ENCODE data around the gene BABAM2.

The BABAM2 gene

GRCh38 chr2:28172114-28172898, 281.8 kb downstream of the BABAM2 start:
- no peak for DNase-seq

- DNase-seq = no peak
Observed at GRCh38 chr2:28173377-28173776, 282.8 kb downstream of the BABAM2 start.

GRCh38 chr2:28174211-28174610, 283.7 kb downstream of the BABAM2 start:
- DNase-seq = no peak

DNA sequence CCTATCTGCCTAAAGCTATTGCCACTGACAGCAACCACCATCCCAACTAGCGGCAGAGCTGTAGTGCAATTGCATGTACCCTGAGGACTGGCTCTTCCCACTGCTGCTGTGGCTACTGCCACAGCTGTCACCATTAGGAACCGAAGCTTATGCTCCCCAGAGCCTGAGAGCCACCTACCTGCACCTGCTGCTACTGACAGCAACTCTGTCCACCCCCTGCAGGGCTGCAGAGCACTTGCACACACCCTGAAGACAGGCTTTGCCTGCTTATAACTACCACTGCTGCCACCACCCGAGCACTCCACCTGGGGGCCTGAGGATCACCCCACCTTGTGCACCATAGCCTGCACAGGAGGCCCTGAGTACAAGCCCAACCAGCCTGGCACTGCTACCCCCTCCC, 284.5 kb downstream of the BABAM2 start:
- DNase-seq = no peak

DNA sequence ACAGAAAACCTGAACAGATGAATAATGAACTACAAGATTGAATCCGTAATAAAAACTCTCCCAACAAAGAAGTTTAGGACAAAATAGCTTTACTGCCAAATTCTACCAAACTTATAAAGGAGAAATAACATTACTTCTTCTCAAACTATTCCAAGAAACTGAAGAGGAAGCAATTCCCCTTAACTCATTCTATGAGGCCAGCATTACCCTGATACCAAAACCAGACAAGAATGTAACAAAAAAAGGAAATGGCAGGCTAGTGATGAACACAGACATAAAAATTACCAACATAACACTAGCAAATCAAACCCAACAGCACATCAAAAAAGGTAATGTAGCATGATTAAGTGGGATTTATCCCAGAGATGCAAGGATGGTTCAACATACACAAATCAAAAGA, 288.4 kb downstream of the BABAM2 start:
- peak; percentile 8 for DNase-seq

GRCh38 chr2:28181801-28182200, 291.3 kb downstream of the BABAM2 start:
- no peak for DNase-seq

- DNase-seq = no peak
Observed at GRCh38 chr2:28182348-28182747, 291.8 kb downstream of the BABAM2 start.

DNA sequence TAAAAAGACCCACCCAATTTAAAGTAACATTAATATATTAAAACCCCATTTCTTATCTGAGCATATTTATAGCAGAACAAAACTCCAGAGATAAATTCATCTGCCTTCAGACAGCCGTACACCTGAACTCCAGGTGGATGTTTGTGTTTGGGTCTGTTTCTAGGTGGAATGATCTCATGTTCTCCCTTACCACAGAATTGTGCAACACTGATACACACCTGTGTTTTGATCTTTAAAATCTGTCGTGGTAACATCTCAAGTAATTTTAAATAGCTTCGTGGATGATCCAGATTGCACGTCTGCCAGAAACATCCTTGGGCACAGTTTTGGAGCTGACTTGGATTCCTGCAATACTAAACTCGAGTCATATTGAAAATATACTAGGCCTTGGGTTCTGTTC, 294.6 kb downstream of the BABAM2 start:
- DNase-seq = no peak

DNA sequence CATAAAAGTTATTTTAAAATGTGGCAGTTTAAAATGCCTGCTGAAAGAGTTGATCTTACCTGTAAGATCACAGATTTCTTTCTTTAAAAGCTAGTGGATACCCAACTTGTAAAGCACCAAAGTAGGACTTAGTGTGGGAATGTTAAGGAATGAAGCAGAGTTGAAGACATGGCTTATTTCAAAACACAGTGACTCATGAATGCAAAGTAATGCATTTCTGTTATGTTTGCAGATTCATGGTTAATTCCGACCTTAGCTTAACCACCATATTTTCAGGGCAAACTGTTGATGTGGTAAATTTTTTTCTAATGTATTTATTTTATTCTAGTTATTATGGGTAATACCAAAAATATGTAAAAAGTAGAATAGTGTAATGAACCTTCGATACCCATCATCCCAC, 295.4 kb downstream of the BABAM2 start:
- DNase-seq = no peak

GRCh38 chr2:28187186-28187585, 296.7 kb downstream of the BABAM2 start:
- no peak for DNase-seq

DNA sequence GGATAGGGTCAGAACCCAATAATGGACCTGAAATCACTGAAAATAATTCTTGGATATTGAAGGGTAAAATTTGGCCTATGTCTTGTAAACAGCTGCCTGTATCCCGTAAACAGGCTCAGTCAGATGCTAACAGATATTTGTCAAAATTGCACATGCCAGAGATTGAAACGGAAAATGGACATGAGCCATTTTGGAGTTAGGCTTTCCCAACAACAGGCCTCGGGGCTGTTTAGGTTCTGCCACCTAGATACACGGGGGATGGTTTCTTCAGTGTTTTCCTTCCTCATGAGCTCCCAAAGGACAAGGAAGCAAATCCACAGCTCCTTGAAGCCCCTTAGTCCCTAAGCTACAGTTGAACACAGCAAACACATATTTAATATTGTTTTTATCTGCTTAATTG, 297.9 kb downstream of the BABAM2 start:
- DNase-seq = no peak

DNA sequence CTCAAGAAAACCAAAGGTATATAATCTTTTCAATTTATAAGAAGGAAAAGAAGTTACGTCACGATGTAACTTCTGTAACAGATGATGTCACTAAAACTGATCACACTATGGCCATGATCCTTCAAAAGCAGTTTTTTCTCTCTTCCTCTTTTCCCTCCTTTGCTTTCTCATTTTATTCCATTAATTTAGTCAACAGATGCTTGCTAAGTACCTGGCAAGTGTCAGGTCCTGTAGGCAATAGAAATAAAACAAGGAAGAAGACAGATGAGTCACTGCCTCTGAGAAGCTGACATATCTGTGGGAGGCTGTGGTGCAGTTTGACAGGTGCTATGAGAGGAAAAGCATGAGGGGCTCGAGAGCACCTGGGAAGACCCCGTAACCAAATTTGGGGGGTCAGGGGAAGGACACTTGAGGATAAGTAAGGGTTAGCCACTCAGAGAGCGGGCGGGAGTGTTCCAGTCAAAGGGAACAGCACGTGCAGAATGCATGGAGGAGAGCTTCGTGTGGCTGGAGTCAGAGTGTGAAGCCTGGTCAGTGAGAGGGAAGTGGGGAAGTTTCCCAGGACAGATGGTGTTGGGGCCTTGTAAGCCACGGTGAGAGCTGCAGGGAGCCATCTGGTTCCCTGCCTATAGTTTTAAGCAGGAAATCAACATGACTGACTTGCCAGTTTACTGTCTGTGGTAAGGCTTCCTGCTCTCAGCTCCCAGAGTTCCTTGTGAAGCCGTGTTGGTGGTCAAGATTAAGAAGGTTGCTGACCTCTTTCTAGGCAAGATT, 303.3 kb downstream of the BABAM2 start:
- DNase-seq = peak; percentile 29

DNA sequence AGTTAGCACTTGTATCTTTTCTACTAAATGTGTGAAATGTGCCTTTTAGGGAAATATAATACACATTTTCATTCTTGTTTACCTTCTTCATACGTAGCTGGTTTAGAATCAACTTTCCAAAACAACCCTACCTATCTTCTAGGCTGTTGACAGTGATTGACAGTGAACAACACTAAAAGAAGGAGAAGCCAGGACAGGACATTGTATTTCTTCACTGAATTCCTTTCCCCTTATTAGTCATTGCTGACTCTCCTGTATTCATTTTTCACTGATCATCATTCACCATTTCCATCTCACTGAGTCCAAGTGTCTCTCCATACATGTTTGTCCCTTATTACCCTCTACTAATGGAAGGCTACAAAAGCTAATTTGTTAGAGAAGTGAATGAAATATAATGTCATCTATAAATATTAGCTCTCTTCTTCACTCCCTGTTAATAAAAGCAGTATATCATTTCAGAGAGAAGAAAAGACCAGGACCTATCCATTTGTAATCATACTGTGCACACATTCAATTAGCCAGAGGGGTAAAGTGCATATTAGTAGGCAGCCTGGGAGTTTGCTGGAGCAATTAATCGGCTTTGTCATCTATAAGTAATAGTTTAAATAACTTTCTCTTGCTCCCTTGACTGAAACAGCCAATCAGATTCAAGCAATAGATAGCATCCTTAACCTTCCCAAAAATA, 309.6 kb downstream of the BABAM2 start:
- DNase-seq = no peak

GRCh38 chr2:28201671-28202180, 311.2 kb downstream of the BABAM2 start:
- DNase-seq = no peak

- DNase-seq = no peak
Observed at GRCh38 chr2:28202719-28203118, 312.2 kb downstream of the BABAM2 start.

DNA sequence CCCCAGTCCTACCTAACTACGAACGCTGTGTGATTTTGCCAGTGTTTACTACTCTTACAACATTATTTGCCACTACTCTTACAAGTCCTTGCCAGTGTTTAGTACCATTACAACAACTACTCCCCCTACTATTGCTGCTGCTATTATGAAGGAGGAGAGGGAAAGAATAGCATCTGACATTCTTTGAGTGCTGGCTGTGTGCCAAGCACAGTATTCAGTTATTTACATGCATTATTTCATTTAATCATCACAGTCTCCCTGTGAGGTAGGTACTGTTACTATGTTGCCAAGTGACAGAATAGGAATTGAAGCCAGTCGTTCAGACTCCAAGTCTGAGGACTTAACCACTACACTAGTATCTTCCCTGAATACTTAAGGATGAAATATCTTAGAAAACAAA, 316.2 kb downstream of the BABAM2 start:
- DNase-seq = no peak

GRCh38 chr2:28209261-28209691, 318.7 kb downstream of the BABAM2 start:
- no peak for DNase-seq

GRCh38 chr2:28209864-28210263, 319.3 kb downstream of the BABAM2 start:
- DNase-seq = no peak

DNA sequence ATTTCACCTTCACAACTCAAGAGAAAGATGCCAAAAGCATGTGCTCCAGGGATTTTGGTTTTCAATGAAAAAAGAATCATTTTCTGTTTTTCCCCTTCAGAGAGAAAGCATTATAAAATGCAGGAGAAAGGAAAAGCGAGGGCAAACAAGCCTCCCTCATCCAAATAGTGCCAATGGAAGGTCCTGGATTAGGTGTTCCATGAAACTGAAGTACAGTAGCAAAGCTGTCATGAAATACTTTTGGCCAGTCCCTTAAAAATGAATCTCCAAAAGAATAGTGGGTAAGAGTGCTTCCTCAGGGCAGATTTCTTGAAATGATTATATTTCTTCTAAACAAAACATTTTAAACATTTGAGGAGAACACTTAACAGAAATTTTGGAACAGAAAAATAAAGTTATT, 320.0 kb downstream of the BABAM2 start:
- no peak for DNase-seq

GRCh38 chr2:28216331-28216730, 325.8 kb downstream of the BABAM2 start:
- DNase-seq = no peak

DNA sequence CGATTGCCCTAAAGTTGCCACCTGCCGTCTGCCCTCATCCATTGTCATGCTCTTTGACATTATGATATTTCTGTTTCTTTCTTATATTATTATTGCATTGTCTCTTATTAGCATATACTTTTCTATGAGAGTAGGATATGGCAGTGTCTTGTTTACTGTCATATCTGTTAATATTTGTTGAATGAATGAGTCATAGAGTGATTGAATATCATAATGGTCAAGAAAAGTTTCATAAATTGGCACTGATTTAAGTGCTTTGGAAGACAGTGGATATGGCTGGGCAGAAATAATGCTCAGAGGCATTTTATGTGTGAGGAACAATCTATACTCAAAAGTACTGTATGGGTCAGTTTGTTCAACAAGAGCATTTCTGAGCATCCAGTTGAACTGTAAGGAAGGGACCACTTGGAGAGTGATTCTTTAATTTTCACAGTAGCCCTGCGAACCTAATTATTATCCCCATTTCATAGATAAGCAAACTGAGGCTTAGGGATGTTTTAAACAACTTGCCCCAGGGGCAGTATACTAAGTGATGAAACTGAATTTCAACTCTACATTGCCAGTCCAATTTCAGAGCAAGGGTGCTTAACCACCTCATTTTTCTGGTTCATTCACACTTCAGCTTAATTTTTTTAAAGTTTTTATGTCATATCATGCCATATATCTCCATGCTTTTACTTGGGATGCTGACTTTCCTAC, 326.7 kb downstream of the BABAM2 start:
- no peak for DNase-seq

DNA sequence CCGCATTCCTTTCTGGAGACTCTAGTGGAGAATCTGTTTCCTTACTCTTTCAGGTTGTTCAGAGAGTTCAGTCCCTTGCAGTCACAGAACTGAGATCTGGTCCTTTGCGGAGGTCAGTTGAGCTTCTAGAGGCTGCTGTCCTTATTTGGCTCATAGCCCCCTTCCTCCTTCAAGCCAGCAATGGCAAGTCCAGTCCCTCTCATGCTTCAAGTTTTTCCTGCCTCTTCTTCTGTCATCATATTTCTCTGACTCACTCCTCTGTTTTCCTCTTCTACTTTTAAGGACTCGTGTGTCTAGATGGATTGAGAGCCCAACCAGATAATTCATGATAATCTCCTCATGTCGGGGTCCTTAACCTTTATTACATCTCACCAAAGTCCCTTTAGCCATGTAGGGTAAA, 328.6 kb downstream of the BABAM2 start:
- no peak for DNase-seq
